Pancreas (tissue), 10 donors: Measurements from ENCODE around the gene SREK1IP1. TPM values are rescaled to one million over a fixed set of nuclear protein-coding genes. Genes with fewer than 3 reads are reported as not detected.

Experiments
- ATAC-seq, 4 donors: fragments of 200-7000 bp; cut with Tn5 transposase; one replicate each; pipeline versions ENCODE4 v1.8.0 to v1.9.1; 2020; ENCODE audit warnings: mild to moderate bottlenecking in 4 of 4, moderate library complexity in 4 of 4
- DNase-seq, 6 donors: peaks; one replicate each; pipeline ENCODE4 v3.0.0-alpha.2; 2020
- FAIRE-seq: peaks from 2 replicates; lab custom pipeline; 2012; peaks lifted over from hg19 to GRCh38; lab: Jason Lieb, UNC
- H3K27ac ChIP-seq, 4 donors: fragments of 200-600 bp; sonication (generic); 1 replicate in 3 of 4; 2 replicates in 1 of 4; pipeline versions ENCODE4 v1.5.0 to v1.8.0; 2020
- H3K27me3 ChIP-seq, 4 donors: fragments of 200-600 bp; one replicate each; pipeline ENCODE4 v1.8.0; 2021
- H3K36me3 ChIP-seq, 3 donors: fragments of 200-600 bp; sonication (generic) in 1 of 3; one replicate each; pipeline versions ENCODE4 v1.5.0 to v1.8.0; 2020 to 2021
- H3K4me1 ChIP-seq, 3 donors: fragments of 200-600 bp; one replicate each; pipeline ENCODE4 v1.8.0; 2021
- H3K4me3 ChIP-seq, 4 donors: fragments of 200-600 bp; sonication (generic) in 2 of 4; one replicate each; pipeline versions ENCODE4 v1.5.0 to v1.8.0; 2020 to 2021
- H3K9me3 ChIP-seq, 4 donors: fragments of 200-600 bp; one replicate each; pipeline ENCODE4 v1.8.0; 2021
- CTCF ChIP-seq, 4 donors: fragments of 200-600 bp; sonication (generic) in 3 of 4; IDR thresholded peaks; one replicate each; pipeline versions ENCODE4 v1.5.0 to v1.8.0; 2021; ENCODE audit warnings: antibody characterized with exemption in 4 of 4
- WGBS, 2 donors: extraction: QIAGEN DNeasy Blood & Tissue Kit; methylation state at CpG; one replicate each; pipeline ENCODE4 v1.1.7; 2013; 5-methylcytosine and 5-hydroxymethylcytosine counted together
- intact Hi-C, 3 donors: fragments of 100-400 bp; cut with DNase I; formaldehyde crosslinking; loops; one replicate each; pipeline versions ENCODE4 v1.11.1 to v1.14.2; 2022
- polyA plus RNA-seq, 2 donors: library from polyadenylated mRNA; stranded (reverse); fragments of 200-250 nt; gene quantifications; one replicate each; pipeline ENCODE4 v1.2.3, GENCODE V29; 2013
- total RNA-seq, 6 donors: library from RNA; stranded (reverse); fragmentation: NEBNext Ultra II Directional in 4 of 6; extraction: Animal tissue kit (Norgen Biotek cat#: 25700) in 4 of 6; gene quantifications; one replicate each; pipeline versions ENCODE4 v1.2.1 to v1.2.4, GENCODE V29; 2021 to 2023
- donor health status: healthy with polysubstance abuse.
- donor health status: DM: no; HTN: no; CAD: no; lungs with moderate emphysema.
- donor health status: DM: no; HTN: no; CAD: no.
- donor health status: control.
- donor health status: control.
- donor health status: Bipolar disorder and iron deficiency.
- donor health status: DM: yes; HTN: yes; CAD: no.
- donor health status: DM: no; HTN: no; CAD: no.
- donor health status: DM: no; HTN: no; CAD: no.
- donor health status: DM: yes; HTN: yes; CAD: no.

Gene SREK1IP1
- 10 to 100 TPM in 3 of 6 donors, 1 to 10 TPM in 3; 9.2 to 13.6 (median 10.2) TPM for total RNA-seq
- 10 to 100 TPM in 1 of 2 donors, 1 to 10 TPM in 1; 9.8 to 17.8 TPM for polyA plus RNA-seq

- Histone ChIP-seq H3K4me3 (peak within 1 kb of the TSS; percentile 56 to 79 (median 74)), H3K36me3 (no peaks in the 10 kb centered on the region), H3K27ac (peak within 1 kb of the TSS; percentile 76 to 88 (median 85)), H3K27me3 (no peaks in the 10 kb centered on the region), H3K4me1 (peaks cover 15 to 27% (median 19%) of the 10 kb centered on the region in 3 donors), H3K9me3 (no peaks in the 10 kb centered on the region)
- DNase-seq, result peak; percentile 79 to 88 (median 83)
- 0% methylated on average over 48 of the region's 48 CpGs for WGBS, 2 donors
- FAIRE-seq, result peak; percentile 49
- ATAC-seq, result peak; percentile 98 to 99 (median 98)
- peak in 1 of 4 donors; percentile 8 for TF ChIP-seq CTCF (IDR thresholded peaks at IDR 0.05)
- intact Hi-C loops, result no loop called here
Measured at GRCh38 chr5:64768358-64769312, at the start of gene SREK1IP1, which contains the start of gene CWC27. Gene SREK1IP1 (minus strand): TSS chr5:64768691. CDS start chr5:64768517, 174 bp downstream. Gene CWC27 (plus strand): TSS chr5:64768930. CDS start chr5:64769147, 217 bp downstream.

GRCh38 chr5:64818245-64818644, 49.8 kb upstream of the SREK1IP1 start:
- H3K27ac ChIP-seq, result no peak overlapping the region
- H3K27me3 ChIP-seq, result no peaks in the 10 kb centered on the region
- no peak for DNase-seq
- no peak for TF ChIP-seq CTCF (IDR thresholded peaks at IDR 0.05)
- FAIRE-seq, result peak; percentile 20
- 14 to 19% methylated on average over 3 of the region's 3 CpGs for WGBS, 2 donors
- H3K36me3 ChIP-seq, result no peaks in the 10 kb centered on the region
- ATAC-seq, result no peak
- H3K9me3 ChIP-seq, result no peaks in the 10 kb centered on the region
- H3K4me3 ChIP-seq, result no peak overlapping the region
- H3K4me1 ChIP-seq, result peaks cover 0 to 9% (median 5%) of the 10 kb centered on the region in 3 donors
- intact Hi-C loops, result loop anchor here in 1 of 3 donors (10.0 kb wide), 1 partner anchor 667 kb away; the partner anchor contains the start of gene ADAMTS6

- H3K36me3 ChIP-seq, result no peaks in the 10 kb centered on the region
- peaks cover 0 to 9% (median 5%) of the 10 kb centered on the region in 3 donors for H3K4me1 ChIP-seq
- no peak overlapping the region for H3K27ac ChIP-seq
- H3K9me3 ChIP-seq, result no peaks in the 10 kb centered on the region
- intact Hi-C loops, result loop anchor here in 1 of 3 donors (10.0 kb wide), 1 partner anchor 671 kb away; the partner anchor contains the start of gene ADAMTS6
- WGBS, 2 donors, result 77 to 80% methylated on average over 2 of the region's 2 CpGs
- TF ChIP-seq CTCF (IDR thresholded peaks at IDR 0.05), result no peak
- DNase-seq, result no peak
- H3K27me3 ChIP-seq, result no peaks in the 10 kb centered on the region
- H3K4me3 ChIP-seq, result no peak overlapping the region
- no peak for ATAC-seq
- no peak for FAIRE-seq
Measured at GRCh38 chr5:64814073-64814472, 45.6 kb upstream of the SREK1IP1 start.

- ATAC-seq (peak in 2 of 4 donors; percentile 54 to 63), DNase-seq (no peak), FAIRE-seq (peak; percentile 88)
- WGBS, 2 donors, result 65 to 84% methylated on average over 1 of the region's 1 CpG
- Histone ChIP-seq H3K9me3 (no peaks in the 10 kb centered on the region), H3K4me1 (no peaks in the 10 kb centered on the region), H3K36me3 (no peaks in the 10 kb centered on the region), H3K4me3 (no peak overlapping the region), H3K27me3 (no peaks in the 10 kb centered on the region), H3K27ac (no peak overlapping the region)
- peak in 3 of 4 donors; percentile 30 to 44 (median 32) for TF ChIP-seq CTCF (IDR thresholded peaks at IDR 0.05)
- intact Hi-C loops, result loop anchor here in 1 of 3 donors (10.0 kb wide), 1 partner anchor 674 kb away; the partner anchor contains the start of gene ADAMTS6
Measured at GRCh38 chr5:64811050-64811640, 42.7 kb upstream of the SREK1IP1 start.
